ENCODE results near the gene MACF1. TPM values are rescaled to one million over a fixed set of nuclear protein-coding genes. Genes with fewer than 3 reads are reported as not detected.
A peak's percentile ranks its signal among the peaks of the same experiment; 100 is the strongest.

MACF1 gene
- total RNA-seq, 1 experiment from 2014 or later = 113 TPM

DNA sequence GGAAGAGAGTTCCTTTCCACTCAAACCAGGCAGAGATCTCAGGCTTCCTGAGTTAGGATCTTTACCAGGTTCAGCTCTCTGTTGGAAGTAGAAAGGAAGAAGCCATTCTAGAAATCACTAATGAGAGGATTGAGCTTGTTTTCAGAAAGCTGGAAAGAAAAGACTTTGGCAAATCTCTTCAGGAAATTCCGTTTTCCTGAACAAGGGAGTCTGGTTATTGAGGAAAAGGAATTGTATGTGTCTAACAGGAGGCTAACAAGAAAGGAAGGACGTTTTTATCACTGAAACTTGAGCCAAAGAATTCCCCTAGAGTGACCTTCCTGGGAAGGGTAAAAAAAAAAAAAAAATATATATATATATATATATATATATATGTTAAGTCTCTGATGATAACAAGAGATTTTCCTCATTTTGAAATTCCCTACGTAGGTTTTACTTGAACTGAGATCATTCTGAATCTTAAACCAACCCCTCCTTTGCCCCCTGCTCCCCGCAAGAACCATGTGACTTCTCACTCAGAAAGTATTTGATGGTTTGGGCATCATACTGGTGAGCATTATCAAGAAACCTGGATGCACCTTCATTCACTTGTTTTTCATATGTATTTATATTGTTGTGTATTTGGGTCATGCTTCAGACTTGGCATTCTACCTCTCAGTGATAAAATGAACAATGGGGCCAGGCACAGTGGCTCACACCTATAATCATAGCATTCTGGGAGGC is 188.5 kb downstream of the MACF1 start:
- DNase-seq (ENCODE audit: low read depth) = no peak

DNA sequence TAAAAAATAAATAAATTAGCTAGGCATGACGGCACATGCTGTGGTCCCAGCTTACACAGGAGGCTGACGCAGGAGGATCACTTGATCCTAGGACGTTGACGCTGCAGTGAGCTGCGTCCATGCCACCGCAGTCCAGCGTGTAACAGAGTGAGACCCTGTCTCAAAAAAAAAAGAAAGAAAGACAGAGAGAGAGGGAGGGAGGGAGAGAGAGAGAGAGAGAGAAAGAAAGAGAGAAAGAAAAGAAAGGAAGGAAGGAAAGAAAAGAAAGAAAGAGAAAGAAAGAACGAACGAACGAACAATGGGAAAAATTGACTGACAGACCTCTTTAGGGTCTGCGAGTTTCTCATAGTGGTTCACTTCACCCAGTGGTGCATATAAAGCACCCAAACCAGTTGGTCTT is 189.2 kb downstream of the MACF1 start:
- DNase-seq (ENCODE audit: low read depth) = no peak

DNA sequence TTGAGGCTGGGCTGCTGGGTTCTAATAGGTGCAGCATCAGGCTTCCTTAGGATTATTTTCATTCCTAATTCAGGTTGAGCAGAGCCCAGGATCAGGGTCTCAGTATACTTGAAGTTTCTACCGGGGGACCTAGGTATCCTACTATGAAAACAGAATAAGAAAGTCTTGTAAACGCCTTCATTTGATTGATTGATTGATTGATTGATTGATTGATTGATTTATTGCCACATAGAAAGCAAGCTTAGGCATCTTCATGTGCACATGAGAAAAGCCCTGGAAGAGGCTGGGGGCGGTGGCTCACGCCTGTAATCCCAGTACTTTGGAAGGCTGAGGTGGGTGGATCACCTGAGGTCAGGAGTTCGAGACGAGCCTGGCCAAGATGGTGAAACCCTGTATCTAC is 189.6 kb downstream of the MACF1 start:
- DNase-seq (ENCODE audit: low read depth) = no peak

DNA sequence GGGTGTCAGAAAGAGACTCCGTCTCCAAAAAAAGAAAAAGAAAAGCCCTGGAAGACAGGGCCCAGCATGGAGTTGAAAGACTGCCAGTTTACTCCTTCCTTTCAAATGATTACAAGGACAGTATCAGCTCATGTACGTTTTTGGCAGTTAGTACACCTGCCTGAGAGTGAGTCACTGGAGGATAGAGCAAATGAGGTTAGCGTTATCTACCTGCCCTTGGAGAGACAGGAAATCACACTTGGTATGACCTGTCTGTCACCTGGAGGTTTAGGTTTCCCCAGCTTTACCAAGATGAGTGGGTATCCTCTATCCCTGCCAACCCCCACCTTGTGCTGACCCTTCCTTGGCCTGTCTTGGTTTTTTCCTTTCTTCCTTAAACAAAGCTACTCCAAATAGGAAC is 190.1 kb downstream of the MACF1 start:
- DNase-seq (ENCODE audit: low read depth) = peak; percentile 63

DNA sequence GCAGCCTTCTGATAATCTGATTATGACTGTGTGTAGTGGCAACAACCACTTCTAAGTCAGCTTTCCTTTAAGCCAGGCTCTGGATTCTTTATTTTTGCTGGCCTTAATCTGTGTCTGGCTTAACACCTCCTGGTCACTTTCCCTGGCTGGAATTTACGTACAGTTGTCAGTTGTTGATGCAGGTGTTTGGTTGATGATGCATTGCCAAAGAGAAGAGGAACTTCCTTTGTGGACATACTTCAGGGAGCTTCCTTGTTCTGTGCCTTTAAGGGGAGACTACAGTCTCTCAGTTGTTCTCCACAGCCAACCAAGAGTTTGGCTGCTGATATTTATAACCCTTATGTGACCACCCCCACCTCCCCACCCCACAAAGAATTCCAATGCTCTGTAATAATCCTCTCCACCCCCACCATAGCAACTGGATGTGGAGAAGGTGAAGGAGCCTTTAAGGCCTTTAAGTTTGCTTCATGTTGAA is 190.9 kb downstream of the MACF1 start:
- peak; percentile 84 for DNase-seq (ENCODE audit: low read depth)

DNA sequence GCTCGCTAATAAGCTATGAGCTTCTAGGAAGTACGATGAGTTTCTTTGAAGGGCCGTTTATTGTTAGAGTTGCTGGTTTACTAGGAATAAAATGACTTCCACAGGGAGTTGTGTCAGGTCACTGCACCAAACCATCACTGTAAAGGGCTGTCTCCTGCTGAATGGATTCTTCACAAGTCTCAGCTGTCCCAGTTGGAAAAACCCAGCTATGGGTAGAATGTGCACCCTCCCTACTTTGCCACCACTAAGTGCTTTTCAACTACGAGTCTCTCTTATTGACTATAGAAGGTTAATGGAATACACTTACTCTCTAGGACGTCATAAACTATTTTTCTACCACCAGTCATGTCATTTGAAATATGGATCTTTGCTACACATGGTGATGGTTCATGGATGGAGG is 192.2 kb downstream of the MACF1 start:
- DNase-seq (ENCODE audit: low read depth) = no peak

DNA sequence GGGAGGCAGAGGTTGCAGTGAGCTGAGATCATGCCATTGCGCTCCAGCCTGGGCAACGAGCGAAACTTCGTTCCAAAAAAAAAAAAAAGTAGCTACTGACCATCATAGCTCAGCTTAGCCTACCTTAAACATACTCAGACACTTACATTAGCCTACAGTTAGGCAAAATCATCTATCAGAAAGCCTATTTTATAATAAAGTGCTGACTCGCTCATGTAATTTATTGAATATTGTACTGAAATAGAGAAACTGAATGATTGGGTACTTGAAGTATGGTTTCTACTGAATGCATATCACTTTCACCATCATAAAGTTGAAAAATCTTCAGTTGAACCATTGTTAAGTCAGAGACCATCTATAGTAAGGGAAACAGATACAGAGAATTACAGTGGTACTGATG is 193.0 kb downstream of the MACF1 start:
- no peak for DNase-seq (ENCODE audit: low read depth)

DNA sequence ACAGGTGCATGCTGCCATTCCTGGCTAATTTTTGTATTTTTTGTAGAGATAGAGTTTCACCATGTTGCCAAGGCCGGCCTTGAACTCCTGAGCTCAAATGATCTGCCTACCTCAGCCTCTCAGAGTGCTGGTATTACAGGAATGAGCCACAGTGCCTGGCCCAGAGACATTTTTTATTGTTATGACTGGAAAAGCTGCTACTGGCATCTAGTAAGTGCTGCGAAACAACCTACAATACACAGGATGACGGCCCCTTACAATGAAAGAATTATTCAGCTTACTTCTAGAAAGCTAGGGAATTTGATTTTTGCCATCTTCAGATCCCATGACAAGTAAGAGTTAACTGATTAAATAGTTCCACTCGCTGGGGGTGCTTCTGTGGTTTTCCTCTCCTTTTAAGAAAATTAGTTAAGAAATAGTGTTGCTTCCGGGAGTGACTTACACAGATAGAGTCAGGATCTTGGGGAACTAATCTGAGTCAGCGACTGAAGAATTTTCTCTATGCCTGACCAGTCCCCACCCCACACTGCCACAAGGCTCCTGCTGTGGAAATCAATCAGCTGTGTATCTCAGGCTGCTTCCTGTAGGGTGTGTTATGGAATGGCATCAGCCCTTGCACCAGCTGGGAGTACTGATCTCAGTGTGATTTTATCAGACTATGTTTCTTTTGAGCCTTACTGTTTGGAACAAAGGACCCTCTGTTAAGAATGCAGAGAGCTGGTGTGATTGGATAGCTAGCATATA is 194.0 kb downstream of the MACF1 start:
- peak; percentile 98 for DNase-seq (ENCODE audit: low read depth)

DNA sequence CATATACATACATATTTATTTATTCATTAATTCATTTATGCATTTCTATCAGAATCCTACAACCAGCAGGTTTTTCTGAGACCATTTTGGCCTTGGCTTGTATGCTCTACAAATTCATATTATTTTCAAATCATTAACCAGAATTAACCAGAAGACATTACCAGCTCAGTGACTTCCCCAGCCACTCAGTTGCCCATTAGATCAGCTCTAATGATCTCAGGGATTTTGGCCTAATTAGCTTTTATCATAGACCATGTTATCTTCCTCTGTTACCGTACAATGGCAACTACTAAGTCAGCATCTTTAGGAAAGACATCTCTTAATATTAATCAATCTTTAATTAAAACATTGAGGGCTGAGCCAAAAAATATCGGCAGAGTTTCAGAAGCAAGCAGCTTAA is 196.6 kb downstream of the MACF1 start:
- DNase-seq (ENCODE audit: low read depth) = no peak

DNA sequence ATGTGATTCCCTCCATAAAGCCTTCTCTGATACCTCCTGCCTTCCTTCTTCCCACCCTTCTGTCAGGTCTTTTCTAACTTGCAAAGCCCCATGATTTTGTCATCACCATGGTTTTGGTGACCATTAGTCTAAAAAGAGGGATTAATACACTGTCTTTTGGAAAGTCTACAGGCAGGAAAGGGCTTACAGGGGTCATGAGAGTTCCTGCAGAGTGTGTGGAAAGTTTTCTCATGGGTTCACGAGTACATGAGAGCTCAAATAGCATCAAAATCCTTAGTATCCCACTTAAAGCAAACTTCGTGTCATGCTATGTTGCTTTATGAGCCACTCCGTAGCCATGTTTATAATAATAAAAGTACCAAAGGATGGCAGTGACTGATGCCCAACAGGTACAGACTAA is 200.4 kb downstream of the MACF1 start:
- no peak for DNase-seq (ENCODE audit: low read depth)

DNA sequence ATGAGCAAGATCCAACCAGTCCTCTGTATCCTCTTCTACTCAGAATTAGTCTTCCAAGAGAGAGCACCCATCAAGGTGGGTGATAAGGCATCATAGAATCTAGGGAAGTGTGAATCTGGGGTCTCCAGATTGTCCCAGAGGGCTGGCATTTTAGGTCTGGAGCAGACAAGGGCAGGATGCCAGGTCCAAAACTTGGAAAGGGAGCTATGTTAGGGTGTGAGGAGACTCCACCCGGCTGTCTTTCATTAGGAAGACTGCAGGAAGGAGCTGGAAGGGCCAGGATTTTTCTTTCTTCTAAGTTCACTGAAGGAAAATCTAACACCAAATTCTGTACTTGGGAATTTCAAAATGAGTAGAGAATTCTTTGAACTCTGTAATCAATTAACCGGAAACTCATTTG is 200.9 kb downstream of the MACF1 start:
- no peak for DNase-seq (ENCODE audit: low read depth)

DNA sequence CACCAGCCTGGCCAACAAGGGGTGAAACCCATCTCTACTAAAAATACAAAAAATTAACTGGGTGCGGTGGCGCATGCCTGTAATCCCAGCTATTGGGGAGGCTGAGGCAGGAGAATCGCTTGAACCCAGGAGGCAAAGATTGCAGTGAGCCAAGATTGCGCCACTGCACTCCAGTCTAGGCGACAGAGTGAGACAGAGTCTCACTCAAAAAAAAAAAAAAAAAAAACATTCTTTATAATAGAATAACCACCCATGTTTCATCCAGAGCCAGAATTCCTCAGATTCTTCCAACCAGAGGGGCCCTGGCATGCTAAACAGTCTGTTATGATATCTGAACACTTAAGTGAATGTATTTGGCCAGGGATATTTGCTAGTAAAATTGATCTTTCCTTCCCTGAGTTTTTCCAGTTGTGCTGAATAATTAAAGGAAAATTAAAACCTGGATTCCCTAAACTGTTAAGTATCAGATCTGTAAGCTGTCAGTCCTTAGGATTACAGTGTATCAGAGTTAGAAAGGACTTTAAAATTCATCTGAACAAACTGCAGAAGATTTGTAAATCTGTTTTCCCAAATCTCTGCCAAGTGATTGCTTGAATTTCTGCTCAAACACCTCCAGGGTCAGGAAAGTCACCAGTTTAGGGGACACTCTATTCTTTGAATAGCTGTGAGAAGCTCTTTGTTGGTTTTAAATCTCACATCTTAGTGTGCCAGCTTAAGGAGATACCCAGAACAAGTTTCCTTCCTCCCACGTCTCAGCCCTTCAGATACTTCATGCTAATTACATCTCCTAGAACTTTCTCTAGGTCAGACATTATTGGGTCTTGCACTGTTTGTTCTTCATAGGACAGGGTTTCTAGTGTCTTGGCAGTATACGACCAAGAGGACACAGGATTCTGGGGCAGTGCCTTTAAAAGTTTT is 202.3 kb downstream of the MACF1 start:
- DNase-seq (ENCODE audit: low read depth) = peak; percentile 62

DNA sequence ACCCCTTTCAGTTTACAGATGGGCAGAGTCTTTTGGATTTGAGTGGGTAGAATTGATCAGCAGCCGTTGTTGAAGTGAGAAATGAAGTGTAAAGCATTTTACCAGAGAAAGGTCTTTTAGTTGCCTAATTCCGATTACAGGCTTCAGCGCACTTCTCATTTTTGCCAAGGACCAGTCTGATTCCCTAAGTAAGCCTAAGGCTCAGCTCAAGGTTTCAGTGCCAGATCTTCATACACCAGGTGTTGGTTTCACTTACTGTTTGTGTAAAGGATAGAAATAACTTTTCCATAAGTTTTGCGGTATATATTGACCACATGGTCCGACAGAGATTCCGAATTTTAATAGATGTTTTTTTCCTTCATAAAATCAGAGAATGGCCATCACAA is 203.0 kb downstream of the MACF1 start:
- DNase-seq (ENCODE audit: low read depth) = no peak

DNA sequence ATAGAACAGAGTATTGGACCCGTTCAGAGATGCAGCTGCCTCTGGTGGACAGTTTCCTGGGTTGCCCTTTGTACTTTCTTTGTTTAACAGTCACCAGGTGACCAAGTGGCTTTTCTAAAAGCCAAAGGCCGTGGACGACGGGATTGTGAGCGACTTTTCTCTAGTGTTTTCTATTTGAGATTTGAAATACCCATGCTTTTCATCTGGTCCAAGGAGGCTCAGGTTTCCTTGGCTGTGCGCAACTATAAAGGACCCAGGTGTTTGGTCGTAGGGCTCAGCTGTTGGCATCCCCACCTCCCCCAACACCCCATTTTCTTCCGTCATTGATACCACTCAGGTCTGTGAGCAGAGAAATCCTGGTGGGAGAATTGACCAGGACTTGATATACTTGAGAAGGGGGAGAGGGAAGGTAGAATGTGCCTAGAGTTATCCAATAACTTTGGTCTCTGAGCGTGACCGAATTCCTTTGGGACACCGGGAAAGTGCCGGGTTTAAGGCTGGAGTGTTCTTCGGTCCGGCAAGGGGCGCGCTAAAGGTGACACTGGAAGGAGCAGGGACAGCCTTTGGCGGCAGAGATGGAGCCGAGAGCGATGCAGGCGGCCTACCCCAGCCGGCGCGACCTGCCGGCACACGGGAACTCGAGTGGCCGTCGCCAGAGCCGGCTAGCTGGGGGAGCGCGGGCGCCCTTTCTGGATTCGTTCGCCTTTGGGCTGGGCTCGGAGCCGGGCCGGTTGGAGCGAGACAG is 203.6 kb downstream of the MACF1 start:
- DNase-seq (ENCODE audit: low read depth) = peak; percentile 49

DNA sequence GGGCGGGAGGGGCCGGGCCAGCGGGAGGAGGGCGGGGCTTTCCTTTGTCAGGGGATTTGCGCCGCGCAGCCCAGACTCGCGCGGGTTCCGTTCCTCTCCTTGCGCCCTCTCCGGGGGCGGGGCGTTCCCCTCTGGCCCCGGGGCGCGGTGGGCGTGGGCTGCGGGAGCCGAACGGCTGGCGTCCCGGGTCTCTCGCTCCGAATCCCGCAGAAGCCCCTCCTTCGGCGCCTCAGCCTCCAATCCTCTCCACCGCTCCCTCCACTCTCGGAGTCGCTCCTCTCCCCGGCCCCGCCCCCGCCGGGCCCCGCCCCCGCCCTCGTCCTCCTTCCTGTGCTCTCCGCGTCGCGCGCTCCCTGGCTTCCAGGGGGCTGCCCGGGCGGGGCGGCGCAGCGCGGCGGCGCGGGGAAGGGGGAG is 204.2 kb downstream of the MACF1 start:
- DNase-seq (ENCODE audit: low read depth) = peak; percentile 97

DNA sequence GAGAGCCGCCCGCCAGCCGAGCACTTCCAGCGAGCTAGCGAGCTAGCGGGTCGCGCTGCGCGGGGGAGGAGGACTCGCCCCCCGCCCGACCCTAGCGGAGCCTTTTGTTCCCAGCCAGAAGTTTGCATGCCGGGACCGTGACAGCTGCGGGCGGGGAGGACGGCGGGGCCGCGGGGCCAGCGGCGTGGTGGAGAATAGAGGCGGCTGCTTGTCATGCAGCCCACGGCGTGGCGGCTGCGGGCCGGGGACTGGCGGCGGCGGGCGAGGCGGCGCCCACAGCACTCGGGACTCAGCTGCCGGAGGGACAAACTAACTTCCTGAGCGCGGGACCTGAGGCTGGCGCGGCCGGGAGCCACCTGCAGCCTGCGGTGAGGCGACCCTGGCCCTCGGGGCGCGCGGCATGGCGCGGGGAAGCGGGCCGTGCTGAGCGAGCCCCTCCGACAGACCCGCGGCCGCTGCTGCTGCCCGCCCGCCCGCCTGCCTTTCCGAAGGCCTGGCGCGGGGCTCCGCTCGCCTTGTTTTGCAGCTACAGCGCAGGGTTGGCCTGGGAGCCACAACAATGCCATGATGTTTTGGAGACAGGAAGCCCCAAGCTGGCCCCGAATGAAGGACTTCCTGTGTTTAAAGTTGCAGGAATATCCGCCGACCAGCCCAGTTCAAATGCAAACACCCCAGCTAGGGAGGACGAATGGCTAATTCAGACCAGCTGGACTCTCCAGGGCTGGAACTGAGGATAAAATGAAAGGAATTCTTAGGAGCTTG is 204.7 kb downstream of the MACF1 start:
- DNase-seq (ENCODE audit: low read depth) = peak; percentile 78

DNA sequence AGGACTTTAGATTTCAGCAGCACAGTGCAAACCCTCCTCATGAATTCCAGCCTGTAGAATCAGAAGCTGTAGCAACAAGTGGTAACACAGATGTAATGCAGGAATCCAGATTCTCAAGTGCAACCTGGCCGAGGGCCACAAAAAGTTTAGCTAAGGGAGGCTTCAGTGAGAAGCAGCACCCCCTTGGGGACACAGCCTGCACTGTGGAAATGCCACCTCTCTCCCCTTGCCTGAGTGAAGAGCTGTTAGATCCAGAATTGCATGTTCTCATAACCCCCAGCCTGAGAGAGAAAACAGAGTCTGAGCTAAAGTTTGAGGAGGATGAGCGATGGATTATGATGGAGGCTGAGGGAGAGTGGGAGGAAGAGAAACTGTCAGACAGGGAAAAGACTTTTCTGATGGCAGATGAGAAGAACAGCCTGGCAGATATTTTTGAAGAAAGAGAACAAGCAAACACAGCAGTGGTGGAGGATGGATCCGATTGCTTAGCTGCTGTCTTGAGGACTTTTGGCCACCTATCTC is 206.5 kb downstream of the MACF1 start:
- peak; percentile 92 for DNase-seq (ENCODE audit: low read depth)

DNA sequence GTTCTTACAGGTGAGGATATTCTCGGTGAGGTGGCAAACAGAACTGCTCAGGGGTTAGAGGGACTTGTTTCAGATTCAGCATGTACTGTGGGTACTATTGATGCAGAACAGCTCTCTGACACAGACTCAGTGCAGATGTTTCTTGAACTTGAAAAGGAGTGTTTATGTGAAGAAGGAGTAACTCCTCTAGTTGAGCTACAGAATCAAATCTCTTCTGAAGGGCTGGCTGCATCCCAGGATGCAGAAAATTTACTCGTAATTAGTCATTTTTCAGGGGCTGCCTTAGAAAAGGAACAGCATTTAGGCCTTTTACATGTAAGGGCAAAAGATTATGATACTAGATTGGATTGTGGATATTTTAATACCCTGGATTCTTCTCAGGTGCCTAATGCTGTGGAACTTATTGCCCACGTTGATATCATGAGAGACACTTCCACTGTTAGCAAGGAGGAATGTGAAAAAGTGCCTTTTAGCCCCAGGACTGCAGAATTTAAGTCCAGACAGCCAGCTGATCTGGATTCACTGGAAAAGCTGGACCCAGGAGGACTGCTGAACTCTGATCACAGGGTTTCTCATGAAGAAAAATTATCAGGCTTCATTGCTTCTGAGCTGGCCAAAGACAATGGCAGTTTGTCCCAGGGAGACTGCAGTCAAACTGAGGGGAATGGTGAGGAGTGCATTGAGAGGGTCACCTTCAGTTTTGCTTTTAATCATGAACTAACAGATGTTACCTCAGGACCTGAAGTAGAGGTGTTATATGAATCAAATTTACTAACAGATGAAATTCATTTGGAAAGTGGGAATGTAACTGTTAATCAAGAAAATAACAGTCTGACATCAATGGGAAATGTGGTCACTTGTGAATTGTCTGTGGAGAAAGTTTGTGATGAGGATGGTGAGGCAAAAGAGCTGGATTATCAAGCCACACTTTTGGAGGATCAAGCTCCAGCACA is 207.3 kb downstream of the MACF1 start:
- DNase-seq (ENCODE audit: low read depth) = peak; percentile 25

DNA sequence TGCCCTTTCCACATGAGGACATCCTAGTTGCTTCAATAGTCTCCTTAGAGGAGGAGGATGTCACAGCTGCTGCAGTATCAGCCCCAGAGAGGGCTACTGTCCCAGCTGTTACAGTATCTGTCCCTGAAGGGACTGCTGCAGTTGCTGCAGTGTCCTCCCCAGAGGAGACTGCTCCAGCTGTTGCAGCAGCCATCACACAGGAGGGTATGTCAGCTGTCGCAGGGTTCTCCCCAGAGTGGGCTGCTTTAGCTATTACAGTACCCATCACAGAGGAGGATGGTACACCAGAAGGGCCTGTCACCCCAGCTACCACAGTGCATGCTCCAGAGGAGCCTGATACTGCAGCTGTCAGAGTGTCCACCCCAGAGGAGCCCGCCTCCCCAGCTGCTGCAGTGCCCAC is 208.4 kb downstream of the MACF1 start:
- DNase-seq (ENCODE audit: low read depth) = no peak
